ENCODE results near the gene TRPV6. TPM values are rescaled to one million over a fixed set of nuclear protein-coding genes. Genes with fewer than 3 reads are reported as not detected.

Gene TRPV6
- total RNA-seq, 1 experiment from 2014 or later, result not detected

- peak; percentile 29 for DNase-seq (ENCODE audit: low read depth)
Measured at GRCh38 chr7:142908921-142909890, 23.7 kb upstream of the TRPV6 start.

GRCh38 chr7:142908290-142908689 is 22.7 kb upstream of the TRPV6 start:
- DNase-seq (ENCODE audit: low read depth), result no peak

GRCh38 chr7:142906643-142907042 is 21.1 kb upstream of the TRPV6 start:
- DNase-seq (ENCODE audit: low read depth), result no peak

GRCh38 chr7:142905759-142906158 is 20.2 kb upstream of the TRPV6 start:
- DNase-seq (ENCODE audit: low read depth), result no peak

GRCh38 chr7:142904128-142904527 is 18.6 kb upstream of the TRPV6 start:
- no peak for DNase-seq (ENCODE audit: low read depth)

GRCh38 chr7:142901426-142902259 is 16.1 kb upstream of the TRPV6 start:
- DNase-seq (ENCODE audit: low read depth), result no peak

GRCh38 chr7:142899661-142900060 is 14.1 kb upstream of the TRPV6 start:
- DNase-seq (ENCODE audit: low read depth), result no peak

GRCh38 chr7:142898377-142899170 is 13.0 kb upstream of the TRPV6 start:
- no peak for DNase-seq (ENCODE audit: low read depth)

GRCh38 chr7:142897691-142898090 is 12.1 kb upstream of the TRPV6 start:
- DNase-seq (ENCODE audit: low read depth), result no peak

- DNase-seq (ENCODE audit: low read depth), result no peak
Measured at GRCh38 chr7:142896741-142897379, 11.3 kb upstream of the TRPV6 start.

GRCh38 chr7:142896151-142896550 is 10.6 kb upstream of the TRPV6 start:
- DNase-seq (ENCODE audit: low read depth), result no peak

- DNase-seq (ENCODE audit: low read depth), result no peak
Measured at GRCh38 chr7:142894985-142895593, 9.5 kb upstream of the TRPV6 start.

GRCh38 chr7:142894112-142894984 is 8.8 kb upstream of the TRPV6 start:
- no peak for DNase-seq (ENCODE audit: low read depth)

- no peak for DNase-seq (ENCODE audit: low read depth)
Measured at GRCh38 chr7:142892951-142893350, 7.4 kb upstream of the TRPV6 start.

GRCh38 chr7:142891490-142892082 is 6.0 kb upstream of the TRPV6 start:
- DNase-seq (ENCODE audit: low read depth), result no peak

- no peak for DNase-seq (ENCODE audit: low read depth)
Measured at GRCh38 chr7:142890874-142891485, 5.4 kb upstream of the TRPV6 start.

- DNase-seq (ENCODE audit: low read depth), result no peak
Measured at GRCh38 chr7:142889816-142890215, 4.3 kb upstream of the TRPV6 start.

- DNase-seq (ENCODE audit: low read depth), result no peak
Measured at GRCh38 chr7:142887282-142888015, 1.9 kb upstream of the TRPV6 start.

Measured in HT1080 (cell line).